GOT3 (cell line): ENCODE results near the gene TOR1AIP2.
A peak's percentile ranks its signal among the peaks of the same experiment; 100 is the strongest.

Source experiments
- DNase-seq: peaks from one replicate; lab custom pipeline; 2025; ENCODE audit warnings: mixed read lengths; lab: John Stamatoyannopoulos, UW

The TOR1AIP2 gene

GRCh38 chr1:179877586-179878265 is at the start of gene TOR1AIP2:
TSS of gene TOR1AIP2 (minus strand) at chr1:179877803. CDS start at chr1:179852665, 25,138 bp downstream.
- peak; percentile 25 for DNase-seq

DNA sequence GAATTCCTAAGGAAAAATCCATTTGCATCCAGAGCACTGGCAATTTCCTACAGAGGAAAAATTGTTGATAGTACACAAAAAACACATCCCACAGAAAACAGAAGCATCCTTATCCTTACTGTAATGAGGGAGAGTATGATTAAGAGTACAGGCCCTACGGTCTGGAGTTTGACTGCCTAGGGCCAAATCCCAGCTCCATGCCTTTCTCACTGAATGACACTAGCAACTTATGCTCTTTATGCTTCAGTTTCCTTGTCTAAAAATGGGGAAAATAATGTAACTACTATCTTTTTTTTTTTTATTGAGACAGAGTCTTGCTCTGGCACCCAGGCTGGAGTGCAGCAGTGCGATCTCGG is 49.2 kb upstream of the TOR1AIP2 start:
- DNase-seq = no peak

DNA sequence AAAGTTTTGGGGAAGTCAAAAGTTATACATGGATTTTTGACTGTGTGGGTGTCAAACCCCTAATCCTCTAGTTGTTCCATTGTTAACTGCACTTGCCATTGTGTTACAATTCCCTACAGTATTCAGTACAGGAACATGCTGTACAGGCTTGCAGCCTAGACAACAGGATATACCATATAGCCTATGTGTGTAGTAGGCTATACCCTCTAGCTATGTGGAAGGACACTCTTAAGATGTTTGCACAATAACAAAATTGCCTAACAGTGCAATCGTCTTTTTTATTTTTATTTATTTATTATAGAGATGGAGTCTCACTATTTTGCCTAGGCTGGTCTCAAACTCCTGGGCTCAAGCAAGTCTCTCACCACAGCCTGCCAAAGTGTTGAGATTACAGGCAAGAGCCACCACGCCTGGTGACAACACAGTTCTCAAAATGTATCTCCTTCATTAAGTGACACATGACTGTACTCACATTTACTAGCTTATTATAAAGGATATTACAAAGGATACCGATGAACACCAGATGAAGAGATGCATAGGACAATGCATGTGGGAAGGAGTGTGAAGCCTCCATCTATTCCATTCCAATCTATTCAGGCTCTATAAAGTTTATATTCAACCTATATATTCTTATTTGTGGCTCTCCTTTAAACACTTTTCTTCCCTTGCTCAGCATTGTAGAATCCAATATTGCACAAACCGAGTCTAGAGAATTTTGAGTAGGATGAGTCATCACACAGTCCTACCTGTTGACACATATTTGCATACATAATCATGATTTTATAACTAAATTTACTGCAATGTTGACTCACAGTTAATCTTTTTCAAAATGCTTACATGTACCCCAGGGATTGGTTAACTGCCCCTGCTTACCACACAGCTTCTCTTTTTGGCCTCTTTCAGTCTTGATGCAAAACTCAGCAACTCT is 48.6 kb upstream of the TOR1AIP2 start:
- no peak for DNase-seq

- DNase-seq = no peak
Measured at GRCh38 chr1:179925302-179925701, 47.7 kb upstream of the TOR1AIP2 start.

GRCh38 chr1:179924268-179924667 is 46.7 kb upstream of the TOR1AIP2 start:
- DNase-seq = no peak

DNA sequence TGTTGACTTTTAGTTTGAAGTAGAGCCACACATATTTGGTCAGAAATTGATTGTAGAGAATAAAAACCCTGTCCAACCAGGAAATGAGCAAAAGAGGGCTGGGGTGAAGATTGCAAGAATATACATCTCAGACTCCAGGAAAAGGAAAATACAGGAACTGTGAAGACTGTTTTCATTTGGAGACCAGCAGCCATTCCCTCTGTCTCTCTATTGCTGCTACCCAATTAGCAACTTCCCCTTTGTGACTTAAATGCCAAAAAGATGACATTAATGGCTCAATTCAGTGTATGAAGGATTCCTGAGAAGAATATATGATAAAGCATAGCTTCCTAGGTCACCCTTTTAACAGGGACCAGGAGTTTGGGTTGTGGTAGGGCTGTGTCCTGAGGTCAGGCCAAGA is 45.4 kb upstream of the TOR1AIP2 start:
- no peak for DNase-seq

GRCh38 chr1:179921981-179922872 is 44.6 kb upstream of the TOR1AIP2 start:
- no peak for DNase-seq

GRCh38 chr1:179921472-179921871 is 43.9 kb upstream of the TOR1AIP2 start:
- no peak for DNase-seq

- DNase-seq = no peak
Measured at GRCh38 chr1:179917601-179918429, 40.2 kb upstream of the TOR1AIP2 start.

- DNase-seq = no peak
Measured at GRCh38 chr1:179911812-179912211, 34.2 kb upstream of the TOR1AIP2 start.

- no peak for DNase-seq
Measured at GRCh38 chr1:179910934-179911333, 33.3 kb upstream of the TOR1AIP2 start.

DNA sequence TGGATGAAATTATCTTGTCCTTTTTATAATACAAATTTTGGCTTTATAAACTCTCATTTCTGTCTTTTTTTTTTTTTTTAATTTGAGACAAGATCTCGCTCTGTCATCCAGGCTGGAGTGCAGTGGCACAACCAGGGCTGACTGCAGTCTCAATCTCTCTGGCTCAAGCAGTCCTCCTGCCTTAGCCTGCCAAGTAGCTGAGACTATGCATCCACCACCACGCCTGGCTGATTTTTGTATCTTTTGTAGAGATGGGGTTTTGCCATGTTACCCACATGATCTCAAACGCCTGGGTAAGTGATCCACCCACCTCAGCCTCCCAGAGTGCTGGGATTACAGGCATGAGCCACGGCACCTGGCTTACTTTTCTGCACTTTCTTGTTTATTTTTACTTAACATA is 12.0 kb upstream of the TOR1AIP2 start:
- DNase-seq = no peak

DNA sequence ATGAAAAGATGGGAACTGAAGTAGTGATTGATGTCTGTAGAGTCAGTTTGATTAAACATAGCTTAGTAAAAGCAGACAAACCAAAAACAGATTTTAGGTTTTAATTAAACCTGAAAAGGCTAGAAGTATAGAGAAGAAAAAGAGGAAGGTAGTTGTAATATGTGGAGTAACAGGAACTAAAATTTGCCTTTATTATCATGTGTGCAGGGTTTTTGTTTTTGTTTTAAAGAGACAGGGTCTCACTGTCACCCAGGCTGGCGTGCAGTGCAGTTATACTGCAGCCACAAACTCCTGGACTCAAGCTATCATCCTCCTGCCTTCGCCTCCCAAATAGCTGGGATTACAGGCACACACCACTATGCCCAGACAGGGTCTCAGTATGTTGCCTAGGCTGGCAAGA is 10.5 kb upstream of the TOR1AIP2 start:
- DNase-seq = no peak

- no peak for DNase-seq
Measured at GRCh38 chr1:179883745-179884138, 6.1 kb upstream of the TOR1AIP2 start.

GRCh38 chr1:179883040-179883744 is 5.6 kb upstream of the TOR1AIP2 start:
- DNase-seq = no peak

GRCh38 chr1:179882253-179883039 is 4.8 kb upstream of the TOR1AIP2 start, which contains the start of gene TOR1AIP1:
TSS of gene TOR1AIP1 (plus strand) at chr1:179882285. CDS start at chr1:179882503, 218 bp downstream.
- DNase-seq = peak; percentile 94

DNA sequence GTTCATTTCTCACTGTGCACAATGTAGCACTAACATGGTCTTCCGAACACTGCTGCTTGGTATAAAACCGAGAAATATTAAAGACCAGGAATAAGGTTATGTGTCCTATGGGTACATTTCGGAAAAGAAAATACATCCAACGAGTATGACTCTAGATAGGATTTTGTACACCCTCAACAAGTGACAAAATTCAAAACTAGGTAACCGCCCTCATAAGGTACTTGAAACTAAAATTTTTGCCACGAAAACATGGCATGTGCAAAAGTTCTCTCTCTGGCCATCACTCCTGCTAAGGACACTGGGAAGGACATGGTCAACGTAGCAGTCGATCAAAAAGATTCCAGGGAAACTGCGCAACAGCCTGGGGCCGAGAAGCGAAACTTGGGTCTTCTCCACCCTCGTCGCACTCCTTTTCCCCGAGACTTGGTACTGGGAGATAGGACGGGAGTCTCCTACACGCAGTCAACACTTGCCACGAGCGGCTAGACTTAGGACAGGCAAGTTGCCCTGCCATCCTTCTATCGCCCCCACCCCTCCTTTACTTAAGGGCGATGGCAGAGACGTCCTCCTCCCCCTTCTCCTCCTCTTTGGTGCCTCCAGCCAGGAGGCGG is 4.1 kb upstream of the TOR1AIP2 start:
- DNase-seq = no peak

DNA sequence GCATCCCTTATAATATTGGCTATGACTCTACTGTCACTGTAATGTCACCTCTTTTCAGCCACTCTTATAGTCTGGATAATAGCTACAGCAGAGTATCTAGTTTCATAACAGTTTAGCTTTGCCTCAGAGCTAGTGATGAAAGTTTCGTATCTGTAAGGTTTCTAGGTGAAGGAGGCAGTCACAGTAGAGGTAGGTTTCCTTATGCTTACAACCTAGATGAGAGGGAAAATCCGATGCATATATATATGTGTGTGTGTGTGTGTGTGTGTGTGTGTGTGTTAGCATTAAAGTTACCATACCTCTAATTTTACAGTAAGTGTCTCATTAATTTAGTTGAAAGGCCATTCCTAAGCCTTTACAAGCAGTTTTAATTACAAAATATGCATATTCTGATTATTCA is 2.2 kb upstream of the TOR1AIP2 start:
- DNase-seq = no peak

DNA sequence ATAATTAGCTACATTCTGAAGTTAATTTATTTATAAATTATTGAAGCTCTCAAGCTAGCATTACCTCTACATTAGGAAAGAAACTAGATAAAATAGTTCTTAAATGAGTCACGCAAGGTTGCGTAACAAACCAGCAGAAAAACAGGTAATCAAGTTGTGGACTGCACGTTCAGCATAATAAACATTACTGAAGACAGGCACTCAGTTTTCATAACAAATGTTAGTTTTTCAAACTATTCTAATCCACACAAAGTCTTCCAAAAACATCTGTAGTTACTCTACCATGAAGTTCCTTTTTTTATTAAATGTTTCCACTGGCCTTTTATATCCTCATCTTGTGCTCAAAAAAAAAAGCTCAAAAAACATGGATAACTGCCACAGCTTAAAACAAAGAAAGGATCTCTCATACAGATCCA is 1.3 kb downstream of the TOR1AIP2 start:
- no peak for DNase-seq
